HCT116 (cell line): ENCODE results near the gene PLCD3. TPM values are rescaled to one million over a fixed set of nuclear protein-coding genes. Genes with fewer than 3 reads are reported as not detected.

ENCODE experiments used
- ATAC-seq: fragments of 200-7000 bp; cut with Tn5 transposase; 2 replicates; pipeline ENCODE4 v1.9.1; 2020; ENCODE audit warnings: mild to moderate bottlenecking, moderate library complexity
- BruUV-seq: library from RNA; stranded (reverse); fragments of 400-500 nt; replicated peaks from 2 replicates; lab custom pipeline; 2021; lab: Mats Ljungman, UMichigan
- CTCF ChIA-PET: fragments of 300-600 bp; sonication (Branson Sonifier 250); formaldehyde crosslinking; loops from one replicate; lab custom pipeline; 2021; ENCODE audit warnings: antibody characterized with exemption; lab: Charles Lee
- POLR2A ChIA-PET: fragments of 300-600, 350-600 bp; sonication (Branson Sonifier 250); formaldehyde crosslinking; loops from one replicate; lab custom pipeline; 2021; ENCODE audit warnings: antibody characterized with exemption; lab: Charles Lee
- RAD21 ChIA-PET, 2 experiments: fragments of 300-600 bp; sonication (Branson Sonifier 250); formaldehyde crosslinking; loops; one replicate each; lab custom pipeline; 2023; ENCODE audit warnings: low total read pairs in 2 of 2; ENCODE audit not compliant: uncharacterized antibody in 2 of 2, unreplicated experiment in 2 of 2, low non-redundant PET in 1 of 2; lab: Charles Lee
- DNase-seq: peaks from one replicate; pipeline ENCODE4 v3.0.0-alpha.2; 2010; ENCODE audit warnings: low read depth, low spot score
- H2AFZ ChIP-seq: fragments of 200-600 bp; shearing (Covaris generic), sonication (generic); 2 replicates; pipeline ENCODE4 v1.6.1; 2017; ENCODE audit warnings: low read depth, mixed run types, mixed read lengths, antibody characterized with exemption, low read length; ENCODE audit not compliant: poor library complexity, severe bottlenecking
- H3K27ac ChIP-seq: 2 replicates; pipeline ENCODE4 v1.5.1; 2012; ENCODE audit warnings: low read depth, low read length
- H3K27me3 ChIP-seq: fragments of 200-600 bp; sonication (generic); 2 replicates; pipeline ENCODE4 v1.6.1; 2016; ENCODE audit warnings: mixed run types, low read length, mixed read lengths; ENCODE audit not compliant: insufficient read depth
- H3K36me3 ChIP-seq, 2 experiments: fragments of 200-500 bp in 1 of 2; fragments of 200-600 bp in 1 of 2; sonication (Bioruptor generic) in 1 of 2; sonication (generic) in 1 of 2; 2 replicates each; pipeline versions ENCODE4 v1.5.1 to v1.6.1; 2014 to 2016; ENCODE audit warnings: low read length in 2 of 2, inconsistent platforms in 1 of 2, mixed read lengths in 1 of 2, mixed run types in 1 of 2; ENCODE audit not compliant: insufficient read depth in 2 of 2, control insufficient read depth in 1 of 2
- H3K4me1 ChIP-seq, 2 experiments: fragments of 200-600 bp in 1 of 2; sonication (generic) in 1 of 2; 2 replicates each; pipeline versions ENCODE4 v1.5.1 to v1.6.1; 2012 to 2017; ENCODE audit warnings: low read length in 2 of 2, inconsistent platforms in 1 of 2, mild to moderate bottlenecking in 1 of 2, mixed read lengths in 1 of 2, mixed run types in 1 of 2, moderate library complexity in 1 of 2; ENCODE audit not compliant: insufficient read depth in 2 of 2, control insufficient read depth in 1 of 2
- H3K4me2 ChIP-seq: fragments of 200-600 bp; sonication (generic); 2 replicates; pipeline ENCODE4 v1.6.1; 2017; ENCODE audit warnings: mixed run types, low read length, mixed read lengths
- H3K4me3 ChIP-seq, 2 experiments: fragments of 200-600 bp in 1 of 2; sonication (generic) in 1 of 2; replicated peaks in 1 of 2; 2 replicates each; pipeline ENCODE4 v1.5.1; 2011 to 2016; ENCODE audit warnings: low read length in 2 of 2, control low read depth in 1 of 2, low read depth in 1 of 2, mild to moderate bottlenecking in 1 of 2, mixed read lengths in 1 of 2, mixed run types in 1 of 2
- H3K79me2 ChIP-seq: fragments of 200-600 bp; sonication (generic); 2 replicates; pipeline ENCODE4 v1.6.1; 2017; ENCODE audit warnings: mild to moderate bottlenecking, mixed run types, low read length, moderate library complexity, mixed read lengths; ENCODE audit not compliant: insufficient read depth
- H3K9ac ChIP-seq: fragments of 200-600 bp; sonication (generic); 2 replicates; pipeline ENCODE4 v1.6.1; 2016; ENCODE audit warnings: low read length, mixed read lengths
- H3K9me2 ChIP-seq: fragments of 200-600 bp; sonication (generic), shearing (Covaris generic); 2 replicates; pipeline ENCODE4 v1.6.1; 2017; ENCODE audit warnings: mixed run types, mild to moderate bottlenecking, moderate library complexity; ENCODE audit not compliant: insufficient read depth
- H3K9me3 ChIP-seq, 2 experiments: fragments of 200-500 bp in 1 of 2; fragments of 200-600 bp in 1 of 2; sonication (Bioruptor generic) in 1 of 2; sonication (generic) in 1 of 2; 2 replicates each; pipeline ENCODE4 v1.6.1; 2014 to 2017; ENCODE audit warnings: low read length in 2 of 2, mixed read lengths in 2 of 2, inconsistent platforms in 1 of 2, low read depth in 1 of 2, mild to moderate bottlenecking in 1 of 2, mixed run types in 1 of 2, moderate library complexity in 1 of 2; ENCODE audit not compliant: control insufficient read depth in 1 of 2, insufficient read depth in 1 of 2
- H4K20me1 ChIP-seq: fragments of 200-600 bp; sonication (generic), shearing (Covaris generic); 2 replicates; pipeline ENCODE4 v1.6.1; 2017; ENCODE audit warnings: mixed run types, mild to moderate bottlenecking, moderate library complexity; ENCODE audit not compliant: insufficient read depth
- CBX3 ChIP-seq: IDR thresholded peaks from 2 replicates; pipeline ENCODE4 v1.6.1; 2012; ENCODE audit warnings: low read depth
- CEBPB ChIP-seq: IDR thresholded peaks from 2 replicates; pipeline ENCODE4 v1.6.1; 2012; ENCODE audit warnings: low read depth
- EGR1 ChIP-seq: IDR thresholded peaks from 2 replicates; pipeline ENCODE4 v1.6.1; 2012; ENCODE audit warnings: low read depth
- ELF1 ChIP-seq: IDR thresholded peaks from 2 replicates; pipeline ENCODE4 v1.6.1; 2012; ENCODE audit warnings: low read depth, borderline replicate concordance
- EZH2 ChIP-seq: fragments of 200-600 bp; sonication (generic); IDR thresholded peaks from 2 replicates; pipeline ENCODE4 v1.6.1; 2017; ENCODE audit warnings: antibody characterized with exemption, mixed run types
- EZH2phosphoT487 ChIP-seq: fragments of 200-600 bp; IDR thresholded peaks from 2 replicates; pipeline ENCODE4 v1.6.1; 2018; ENCODE audit warnings: antibody characterized with exemption, borderline replicate concordance
- FOSL1 ChIP-seq: IDR thresholded peaks from 2 replicates; pipeline ENCODE4 v1.6.1; 2012; ENCODE audit warnings: low read depth
- JUND ChIP-seq: IDR thresholded peaks from 2 replicates; pipeline ENCODE4 v1.6.1; 2012
- RAD21 ChIP-seq: IDR thresholded peaks from 2 replicates; pipeline ENCODE4 v1.6.1; 2012; ENCODE audit warnings: low read depth, mild to moderate bottlenecking
- SIN3A ChIP-seq: IDR thresholded peaks from 2 replicates; pipeline ENCODE4 v1.6.1; 2012; ENCODE audit warnings: low read depth
- SRF ChIP-seq: IDR thresholded peaks from 2 replicates; pipeline ENCODE4 v1.6.1; 2012; ENCODE audit warnings: low read depth
- YY1 ChIP-seq: IDR thresholded peaks from 2 replicates; pipeline ENCODE4 v1.6.1; 2011; ENCODE audit warnings: low read length, low read depth, moderate library complexity, mild to moderate bottlenecking; ENCODE audit not compliant: insufficient replicate concordance; ENCODE audit errors: extremely low read depth
- ZFX ChIP-seq: fragments of 450-650 bp; IDR thresholded peaks from 2 replicates; pipeline ENCODE4 v1.6.1; 2017
- ZNF274 ChIP-seq: fragments of 200-500 bp; sonication (Bioruptor generic); IDR thresholded peaks from 2 replicates; pipeline ENCODE4 v1.6.1; 2014; ENCODE audit warnings: mild to moderate bottlenecking, low read depth, low read length, inconsistent platforms
- intact Hi-C: fragments of 100-400 bp; cut with micrococcal nuclease; formaldehyde crosslinking; loops from 2 replicates; pipeline ENCODE4 v1.10.0; 2022
- total RNA-seq: library from RNA; stranded (reverse); gene quantifications from one replicate; pipeline ENCODE4 v1.2.1, GENCODE V29; 2021; ENCODE audit not compliant: unreplicated experiment
- TF ChIP-seq, protein P1 (sequence below): IDR thresholded peaks from 2 replicates; pipeline ENCODE4 v1.6.1; 2012
- TF ChIP-seq, protein P2 (sequence below): IDR thresholded peaks from 2 replicates; pipeline ENCODE4 v1.6.1; 2012; ENCODE audit warnings: low read depth
- TF ChIP-seq, protein P3 (sequence below), 3 experiments: fragments of 200-600 bp in 1 of 3; sonication (generic) in 1 of 3; IDR thresholded peaks in 2 of 3; conservative IDR thresholded peaks in 1 of 3; 2 replicates each; pipeline ENCODE4 v1.5.1; 2012 to 2017; ENCODE audit warnings: low read depth in 2 of 3, low read length in 2 of 3, antibody characterized with exemption in 1 of 3, borderline replicate concordance in 1 of 3, control low read depth in 1 of 3, mild to moderate bottlenecking in 1 of 3, mixed read lengths in 1 of 3, mixed run types in 1 of 3, moderate library complexity in 1 of 3; ENCODE audit not compliant: insufficient read depth in 1 of 3
- TF ChIP-seq, protein P4 (sequence below): IDR thresholded peaks from 2 replicates; pipeline ENCODE4 v1.6.1; 2011; ENCODE audit warnings: mild to moderate bottlenecking, low read length, moderate library complexity; ENCODE audit not compliant: insufficient replicate concordance; ENCODE audit errors: extremely low read depth
- TF ChIP-seq, protein P5 (sequence below): IDR thresholded peaks from 2 replicates; pipeline ENCODE4 v1.6.1; 2012

PLCD3 gene
- total RNA-seq, 1 experiment from 2014 or later: 197 TPM

DNA sequence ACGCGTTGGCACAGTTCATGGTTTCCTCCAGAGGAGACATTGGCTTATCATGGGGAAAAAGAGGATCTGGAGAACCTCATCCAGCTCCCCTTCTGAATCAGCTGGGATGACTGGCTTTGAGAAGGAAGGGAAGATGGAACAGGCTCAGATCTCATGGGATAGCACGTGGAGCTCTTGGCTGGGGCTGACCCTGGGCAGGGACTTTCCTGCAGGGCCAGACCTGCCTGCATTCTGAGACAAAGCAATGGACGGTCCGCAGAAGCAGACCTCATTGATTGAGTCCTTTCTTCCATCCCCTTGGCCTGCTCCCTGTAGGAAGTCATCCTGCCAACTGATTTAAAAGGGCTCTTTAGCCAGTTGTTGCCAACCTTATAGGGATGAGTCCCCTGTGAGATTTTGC is 26.2 kb downstream of the PLCD3 start:
- BruUV-seq: no TSS peak
- Histone ChIP-seq H3K4me2 (no peak overlapping the region), H3K4me3 (no peak overlapping the region), H3K9me3 (no peaks in the 10 kb centered on the region), H3K9me2 (no peaks in the 10 kb centered on the region), H3K27ac (no peak overlapping the region), H3K27me3 (no peaks in the 10 kb centered on the region), H3K79me2 (no peaks in the 10 kb centered on the region), H3K4me1 (peaks cover under 1 to 4% of the 10 kb centered on the region in 2 experiments; a peak in 1 of 4 replicates), H3K9ac (no peak overlapping the region), H4K20me1 (no peaks in the 10 kb centered on the region), H2AFZ (no peak overlapping the region), H3K36me3 (peaks cover 25 to 53% of the 10 kb centered on the region in 2 experiments)
- intact Hi-C loops: no loop called here
- CTCF ChIA-PET: interaction anchor here (1.2 kb wide), 1 partner anchor 29 kb away, joined by 5 read pairs; the partner anchor contains the start of gene ACBD4
- no peak for DNase-seq
- POLR2A ChIA-PET: no interaction called here
- no peak for ATAC-seq
- RAD21 ChIA-PET: no interaction called here
- TF ChIP-seq ELF1 (no peak), EZH2phosphoT487 (no peak), JUND (no peak), ZNF274 (no peak), YY1 (no peak), ZFX (no peak), RAD21 (no peak), CEBPB (no peak), EGR1 (no peak), FOSL1 (no peak), EZH2 (no peak), SIN3A (no peak), CBX3 (no peak), SRF (no peak)
- TF ChIP-seq, protein P1, sequence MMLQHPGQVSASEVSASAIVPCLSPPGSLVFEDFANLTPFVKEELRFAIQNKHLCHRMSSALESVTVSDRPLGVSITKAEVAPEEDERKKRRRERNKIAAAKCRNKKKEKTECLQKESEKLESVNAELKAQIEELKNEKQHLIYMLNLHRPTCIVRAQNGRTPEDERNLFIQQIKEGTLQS: no peak
- TF ChIP-seq, protein P2, sequence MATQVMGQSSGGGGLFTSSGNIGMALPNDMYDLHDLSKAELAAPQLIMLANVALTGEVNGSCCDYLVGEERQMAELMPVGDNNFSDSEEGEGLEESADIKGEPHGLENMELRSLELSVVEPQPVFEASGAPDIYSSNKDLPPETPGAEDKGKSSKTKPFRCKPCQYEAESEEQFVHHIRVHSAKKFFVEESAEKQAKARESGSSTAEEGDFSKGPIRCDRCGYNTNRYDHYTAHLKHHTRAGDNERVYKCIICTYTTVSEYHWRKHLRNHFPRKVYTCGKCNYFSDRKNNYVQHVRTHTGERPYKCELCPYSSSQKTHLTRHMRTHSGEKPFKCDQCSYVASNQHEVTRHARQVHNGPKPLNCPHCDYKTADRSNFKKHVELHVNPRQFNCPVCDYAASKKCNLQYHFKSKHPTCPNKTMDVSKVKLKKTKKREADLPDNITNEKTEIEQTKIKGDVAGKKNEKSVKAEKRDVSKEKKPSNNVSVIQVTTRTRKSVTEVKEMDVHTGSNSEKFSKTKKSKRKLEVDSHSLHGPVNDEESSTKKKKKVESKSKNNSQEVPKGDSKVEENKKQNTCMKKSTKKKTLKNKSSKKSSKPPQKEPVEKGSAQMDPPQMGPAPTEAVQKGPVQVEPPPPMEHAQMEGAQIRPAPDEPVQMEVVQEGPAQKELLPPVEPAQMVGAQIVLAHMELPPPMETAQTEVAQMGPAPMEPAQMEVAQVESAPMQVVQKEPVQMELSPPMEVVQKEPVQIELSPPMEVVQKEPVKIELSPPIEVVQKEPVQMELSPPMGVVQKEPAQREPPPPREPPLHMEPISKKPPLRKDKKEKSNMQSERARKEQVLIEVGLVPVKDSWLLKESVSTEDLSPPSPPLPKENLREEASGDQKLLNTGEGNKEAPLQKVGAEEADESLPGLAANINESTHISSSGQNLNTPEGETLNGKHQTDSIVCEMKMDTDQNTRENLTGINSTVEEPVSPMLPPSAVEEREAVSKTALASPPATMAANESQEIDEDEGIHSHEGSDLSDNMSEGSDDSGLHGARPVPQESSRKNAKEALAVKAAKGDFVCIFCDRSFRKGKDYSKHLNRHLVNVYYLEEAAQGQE: no peak
- TF ChIP-seq, protein P3, sequence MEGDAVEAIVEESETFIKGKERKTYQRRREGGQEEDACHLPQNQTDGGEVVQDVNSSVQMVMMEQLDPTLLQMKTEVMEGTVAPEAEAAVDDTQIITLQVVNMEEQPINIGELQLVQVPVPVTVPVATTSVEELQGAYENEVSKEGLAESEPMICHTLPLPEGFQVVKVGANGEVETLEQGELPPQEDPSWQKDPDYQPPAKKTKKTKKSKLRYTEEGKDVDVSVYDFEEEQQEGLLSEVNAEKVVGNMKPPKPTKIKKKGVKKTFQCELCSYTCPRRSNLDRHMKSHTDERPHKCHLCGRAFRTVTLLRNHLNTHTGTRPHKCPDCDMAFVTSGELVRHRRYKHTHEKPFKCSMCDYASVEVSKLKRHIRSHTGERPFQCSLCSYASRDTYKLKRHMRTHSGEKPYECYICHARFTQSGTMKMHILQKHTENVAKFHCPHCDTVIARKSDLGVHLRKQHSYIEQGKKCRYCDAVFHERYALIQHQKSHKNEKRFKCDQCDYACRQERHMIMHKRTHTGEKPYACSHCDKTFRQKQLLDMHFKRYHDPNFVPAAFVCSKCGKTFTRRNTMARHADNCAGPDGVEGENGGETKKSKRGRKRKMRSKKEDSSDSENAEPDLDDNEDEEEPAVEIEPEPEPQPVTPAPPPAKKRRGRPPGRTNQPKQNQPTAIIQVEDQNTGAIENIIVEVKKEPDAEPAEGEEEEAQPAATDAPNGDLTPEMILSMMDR (IDR thresholded peaks at IDR 0.05 in 2 of 3, conservative IDR thresholded peaks at IDR 0.05 in 1 of 3; ENCODE audit: borderline replicate concordance in 1 of 3, insufficient read depth in 1 of 3, low read depth in 2 of 3, low read length in 2 of 3): no peak
- TF ChIP-seq, protein P4, sequence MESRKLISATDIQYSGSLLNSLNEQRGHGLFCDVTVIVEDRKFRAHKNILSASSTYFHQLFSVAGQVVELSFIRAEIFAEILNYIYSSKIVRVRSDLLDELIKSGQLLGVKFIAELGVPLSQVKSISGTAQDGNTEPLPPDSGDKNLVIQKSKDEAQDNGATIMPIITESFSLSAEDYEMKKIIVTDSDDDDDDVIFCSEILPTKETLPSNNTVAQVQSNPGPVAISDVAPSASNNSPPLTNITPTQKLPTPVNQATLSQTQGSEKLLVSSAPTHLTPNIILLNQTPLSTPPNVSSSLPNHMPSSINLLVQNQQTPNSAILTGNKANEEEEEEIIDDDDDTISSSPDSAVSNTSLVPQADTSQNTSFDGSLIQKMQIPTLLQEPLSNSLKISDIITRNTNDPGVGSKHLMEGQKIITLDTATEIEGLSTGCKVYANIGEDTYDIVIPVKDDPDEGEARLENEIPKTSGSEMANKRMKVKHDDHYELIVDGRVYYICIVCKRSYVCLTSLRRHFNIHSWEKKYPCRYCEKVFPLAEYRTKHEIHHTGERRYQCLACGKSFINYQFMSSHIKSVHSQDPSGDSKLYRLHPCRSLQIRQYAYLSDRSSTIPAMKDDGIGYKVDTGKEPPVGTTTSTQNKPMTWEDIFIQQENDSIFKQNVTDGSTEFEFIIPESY: no peak
- TF ChIP-seq, protein P5, sequence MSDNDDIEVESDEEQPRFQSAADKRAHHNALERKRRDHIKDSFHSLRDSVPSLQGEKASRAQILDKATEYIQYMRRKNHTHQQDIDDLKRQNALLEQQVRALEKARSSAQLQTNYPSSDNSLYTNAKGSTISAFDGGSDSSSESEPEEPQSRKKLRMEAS: no peak
